Measurements from ENCODE around the gene ESPNL.

The ESPNL gene

GRCh38 chr2:238103465-238104225, 3.5 kb downstream of the ESPNL start:
- no peak for DNase-seq (ENCODE audit: low read depth)
- no peak for TF ChIP-seq POLR2A (IDR thresholded peaks at IDR 0.05; ENCODE audit: extremely low read depth, insufficient read length)
- TF ChIP-seq, protein P1, sequence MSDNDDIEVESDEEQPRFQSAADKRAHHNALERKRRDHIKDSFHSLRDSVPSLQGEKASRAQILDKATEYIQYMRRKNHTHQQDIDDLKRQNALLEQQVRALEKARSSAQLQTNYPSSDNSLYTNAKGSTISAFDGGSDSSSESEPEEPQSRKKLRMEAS (IDR thresholded peaks at IDR 0.05; ENCODE audit: low read depth, low read length): no peak
- no peak for TF ChIP-seq MYC (IDR thresholded peaks at IDR 0.05; ENCODE audit: low read depth, low read length)
- TF ChIP-seq CTCF (IDR thresholded peaks at IDR 0.05; ENCODE audit: low read depth, low read length): no peak
- H3K4me3 ChIP-seq (ENCODE audit: low read depth, low read length): no peak overlapping the region

- H3K4me3 ChIP-seq (ENCODE audit: low read depth, low read length): no peak overlapping the region
- no peak for DNase-seq (ENCODE audit: low read depth)
- TF ChIP-seq, protein P1 (IDR thresholded peaks at IDR 0.05; ENCODE audit: low read depth, low read length): no peak
- no peak for TF ChIP-seq CTCF (IDR thresholded peaks at IDR 0.05; ENCODE audit: low read depth, low read length)
- no peak for TF ChIP-seq POLR2A (IDR thresholded peaks at IDR 0.05; ENCODE audit: extremely low read depth, insufficient read length)
- TF ChIP-seq MYC (IDR thresholded peaks at IDR 0.05; ENCODE audit: low read depth, low read length): no peak
These were observed 4.1 kb downstream of the ESPNL start for GRCh38 chr2:238104226-238104690.

DNA sequence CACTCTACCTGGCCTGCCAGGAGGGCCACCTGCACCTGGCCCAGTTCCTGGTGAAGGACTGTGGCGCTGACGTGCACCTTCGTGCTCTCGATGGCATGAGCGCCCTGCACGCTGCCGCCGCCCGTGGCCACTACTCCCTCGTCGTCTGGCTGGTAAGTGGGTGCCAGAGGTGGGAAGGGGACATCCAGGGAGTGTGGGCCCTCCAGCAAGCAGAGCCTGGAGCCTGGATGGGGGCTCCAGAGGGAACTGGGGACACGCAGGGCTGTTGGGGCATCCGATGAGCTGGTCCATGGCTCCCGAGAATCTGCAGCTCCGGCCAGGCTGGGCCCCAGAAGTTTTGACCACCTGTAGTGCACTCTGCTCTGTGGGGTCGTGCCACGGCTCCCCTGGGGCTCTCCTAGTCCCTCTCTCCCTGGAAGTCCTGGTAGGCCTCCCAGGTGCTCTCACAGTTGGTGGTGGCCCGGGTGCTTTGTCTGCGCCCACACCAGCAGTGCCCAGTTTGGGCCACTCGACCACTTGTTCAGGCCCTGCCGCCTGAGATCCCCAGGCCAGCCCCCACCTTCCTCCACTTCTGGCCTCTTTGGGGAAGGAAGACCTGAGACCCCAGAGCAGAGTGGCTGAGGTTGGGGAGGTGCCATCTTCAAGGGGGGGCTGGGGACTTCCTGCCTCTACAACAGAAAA, 4.7 kb downstream of the ESPNL start:
- no peak for DNase-seq (ENCODE audit: low read depth)
- TF ChIP-seq MYC (IDR thresholded peaks at IDR 0.05; ENCODE audit: low read depth, low read length): no peak
- TF ChIP-seq, protein P1 (IDR thresholded peaks at IDR 0.05; ENCODE audit: low read depth, low read length): no peak
- TF ChIP-seq POLR2A (IDR thresholded peaks at IDR 0.05; ENCODE audit: extremely low read depth, insufficient read length): no peak
- no peak for TF ChIP-seq CTCF (IDR thresholded peaks at IDR 0.05; ENCODE audit: low read depth, low read length)
- H3K4me3 ChIP-seq (ENCODE audit: low read depth, low read length): no peak overlapping the region

DNA sequence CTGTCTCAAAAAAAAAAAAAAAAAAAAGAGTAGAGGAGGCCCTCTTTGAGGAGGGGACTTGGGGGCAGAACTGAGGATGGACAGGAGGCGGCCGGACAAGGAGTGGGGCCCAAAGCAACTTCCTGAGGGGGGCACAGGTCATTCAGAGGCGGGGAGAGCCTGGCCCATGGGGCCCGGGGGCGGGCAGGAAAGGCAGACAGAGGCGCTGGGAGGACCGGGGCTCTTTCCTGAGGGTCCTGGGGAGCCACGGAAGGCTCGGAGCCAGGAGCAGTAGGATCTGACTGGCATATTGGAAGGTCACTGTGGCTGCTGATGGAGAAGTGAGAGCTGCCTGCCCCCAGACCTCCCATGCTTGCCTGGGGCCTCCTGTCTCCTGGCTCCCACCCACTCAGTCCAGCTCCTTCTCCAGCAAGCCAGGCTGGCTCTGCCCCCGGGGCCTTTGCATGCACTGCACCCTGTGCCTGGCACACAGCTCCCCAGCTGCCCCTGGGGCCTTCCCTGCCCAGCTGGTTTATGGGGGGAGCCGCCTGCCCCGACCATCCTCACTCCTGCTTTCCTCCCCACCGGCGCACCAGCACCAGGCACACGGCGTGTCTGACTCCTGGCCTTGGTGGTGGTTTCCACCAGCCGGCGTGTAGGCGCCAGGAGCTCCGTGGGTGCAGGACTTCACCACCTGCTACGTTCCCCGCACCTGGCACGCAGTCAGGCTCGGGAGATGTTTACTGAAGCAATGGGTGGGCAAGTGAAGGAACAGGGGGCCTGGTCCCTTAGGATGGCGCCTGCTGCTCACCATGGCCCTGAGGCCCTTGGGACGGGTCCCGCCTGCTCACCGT, 5.6 kb downstream of the ESPNL start:
- no peak overlapping the region for H3K4me3 ChIP-seq (ENCODE audit: low read depth, low read length)
- TF ChIP-seq CTCF (IDR thresholded peaks at IDR 0.05; ENCODE audit: low read depth, low read length) (no peak), POLR2A (IDR thresholded peaks at IDR 0.05; ENCODE audit: extremely low read depth, insufficient read length) (no peak), MYC (IDR thresholded peaks at IDR 0.05; ENCODE audit: low read depth, low read length) (no peak)
- TF ChIP-seq, protein P1 (IDR thresholded peaks at IDR 0.05; ENCODE audit: low read depth, low read length): no peak
- DNase-seq (ENCODE audit: low read depth): no peak

- no peak overlapping the region for H3K4me3 ChIP-seq (ENCODE audit: low read depth, low read length)
- no peak for DNase-seq (ENCODE audit: low read depth)
- TF ChIP-seq POLR2A (IDR thresholded peaks at IDR 0.05; ENCODE audit: extremely low read depth, insufficient read length) (no peak), CTCF (IDR thresholded peaks at IDR 0.05; ENCODE audit: low read depth, low read length) (peak; percentile 22)
These were observed 6.2 kb downstream of the ESPNL start for GRCh38 chr2:238106339-238106697.
